PC-9 (cell line): ENCODE measurements around the gene TBX2. TPM values are rescaled to one million over a fixed set of nuclear protein-coding genes. Genes with fewer than 3 reads are reported as not detected.

Experiments used
- BruUV-seq: library from RNA; stranded (reverse); fragments of 400-500 nt; replicated peaks from 2 replicates; lab custom pipeline; 2021; lab: Mats Ljungman, UMichigan
- CTCF ChIA-PET: fragments of 300-600 bp; sonication (Branson Sonifier 250); formaldehyde crosslinking; loops from one replicate; lab custom pipeline; 2022; ENCODE audit warnings: antibody characterized with exemption; lab: Charles Lee
- POLR2A ChIA-PET: fragments of 300-600 bp; sonication (Branson Sonifier 250); formaldehyde crosslinking; loops from one replicate; lab custom pipeline; 2022; ENCODE audit warnings: antibody characterized with exemption; ENCODE audit not compliant: unreplicated experiment; lab: Charles Lee
- DNase-seq, 2 experiments: peaks; one replicate each; pipeline versions ENCODE4 v3.0.0 to v3.0.0-alpha.2; 2015 to 2022; ENCODE audit warnings: mixed read lengths in 1 of 2
- H2AFZ ChIP-seq: fragments of 200-600 bp; sonication (generic); 2 replicates; pipeline ENCODE4 v1.8.1; 2017; ENCODE audit warnings: antibody characterized with exemption
- H3F3A ChIP-seq: fragments of 200-600 bp; sonication (generic); 2 replicates; pipeline ENCODE4 v1.8.1; 2017; ENCODE audit warnings: antibody characterized with exemption, mild to moderate bottlenecking, low read depth; ENCODE audit not compliant: insufficient read depth
- H3K27ac ChIP-seq: fragments of 200-600 bp; sonication (generic); 2 replicates; pipeline ENCODE4 v1.6.1; 2016; ENCODE audit warnings: mixed run types
- H3K27me3 ChIP-seq: fragments of 200-600 bp; sonication (generic); 2 replicates; pipeline ENCODE4 v1.6.1; 2016; ENCODE audit warnings: low read depth, mixed run types; ENCODE audit not compliant: insufficient read depth
- H3K36me3 ChIP-seq: fragments of 200-600 bp; sonication (generic); 2 replicates; pipeline ENCODE4 v1.6.1; 2016; ENCODE audit warnings: low read depth, mixed run types
- H3K4me1 ChIP-seq: fragments of 200-600 bp; sonication (generic); replicated peaks from 2 replicates; pipeline ENCODE4 v1.6.1; 2016; ENCODE audit warnings: mixed run types; ENCODE audit not compliant: insufficient read depth
- H3K4me2 ChIP-seq: fragments of 200-600 bp; sonication (generic); 2 replicates; pipeline ENCODE4 v1.6.1; 2017; ENCODE audit warnings: mixed run types
- H3K4me3 ChIP-seq: fragments of 200-600 bp; sonication (generic); 2 replicates; pipeline ENCODE4 v1.6.1; 2016; ENCODE audit warnings: mixed run types
- H3K79me2 ChIP-seq: fragments of 200-600 bp; sonication (generic); 2 replicates; pipeline ENCODE4 v1.6.1; 2017; ENCODE audit warnings: low read depth, mixed run types
- H3K9me2 ChIP-seq: fragments of 200-600 bp; sonication (generic); 2 replicates; pipeline ENCODE4 v1.8.1; 2017; ENCODE audit warnings: mild to moderate bottlenecking; ENCODE audit not compliant: insufficient read depth
- H3K9me3 ChIP-seq: fragments of 200-600 bp; sonication (generic); 2 replicates; pipeline ENCODE4 v1.8.1; 2016; ENCODE audit warnings: low read depth; ENCODE audit not compliant: insufficient read depth
- H4K20me1 ChIP-seq: fragments of 200-600 bp; sonication (generic); 2 replicates; pipeline ENCODE4 v1.8.1; 2017; ENCODE audit not compliant: insufficient read depth
- CTCF ChIP-seq: fragments of 200-600 bp; sonication (generic); conservative IDR thresholded peaks from 2 replicates; pipeline ENCODE4 v1.6.1; 2017; ENCODE audit warnings: mixed run types, antibody characterized with exemption, mild to moderate bottlenecking, moderate library complexity
- EZH2 ChIP-seq: fragments of 200-600 bp; sonication (generic); IDR thresholded peaks from 2 replicates; pipeline ENCODE4 v1.8.0; 2017; ENCODE audit warnings: antibody characterized with exemption, low read depth
- intact Hi-C: fragments of 100-400 bp; cut with micrococcal nuclease; formaldehyde crosslinking; loops from one replicate; pipeline ENCODE4 v1.10.0; 2022; ENCODE audit not compliant: unreplicated experiment
- total RNA-seq: library from RNA; stranded (reverse); gene quantifications from 2 replicates; pipeline ENCODE4 v1.2.3, GENCODE V29; 2021

The TBX2 gene
- total RNA-seq, 1 experiment from 2014 or later, result 0.44 TPM

- Histone ChIP-seq H3K4me2 (no peak overlapping the region), H3K4me1 (0 out of 2 replicates have a peak, but pooled peaks cover under 1% of the 10 kb centered on the region), H2AFZ (no peak overlapping the region), H3K27ac (no peak overlapping the region), H3K79me2 (no peaks in the 10 kb centered on the region), H3K9me2 (no peaks in the 10 kb centered on the region), H3K9me3 (no peaks in the 10 kb centered on the region), H3F3A (no peaks in the 10 kb centered on the region), H3K4me3 (no peak overlapping the region), H4K20me1 (no peaks in the 10 kb centered on the region), H3K36me3 (no peaks in the 10 kb centered on the region), H3K27me3 (no peaks in the 10 kb centered on the region)
- CTCF ChIA-PET, result no interaction called here
- no peak for DNase-seq
- intact Hi-C loops, result no loop called here
- TF ChIP-seq CTCF (no peak), EZH2 (no peak)
- BruUV-seq, result no TSS peak
- POLR2A ChIA-PET, result no interaction called here
These were observed 7.6 kb downstream of the TBX2 start for GRCh38 chr17:61406971-61407911.

GRCh38 chr17:61408151-61409041, 8.8 kb downstream of the TBX2 start:
- intact Hi-C loops, result loop anchor here (1.0 kb wide), 1 partner anchor 688 kb away; no protein-coding TSS in a partner anchor
- Histone ChIP-seq H3K9me3 (no peaks in the 10 kb centered on the region), H3K4me1 (0 out of 2 replicates have a peak, but pooled peaks cover 6% of the 10 kb centered on the region), H3K27me3 (no peaks in the 10 kb centered on the region), H3K4me2 (0 out of 2 replicates have a peak overlapping the region, but pooled peaks have one; percentile 72), H3K27ac (no peak overlapping the region), H3K79me2 (no peaks in the 10 kb centered on the region), H3K36me3 (no peaks in the 10 kb centered on the region), H2AFZ (no peak overlapping the region), H3F3A (no peaks in the 10 kb centered on the region), H3K9me2 (no peaks in the 10 kb centered on the region), H3K4me3 (no peak overlapping the region; the same call in 1 of the 2 replicates), H4K20me1 (no peaks in the 10 kb centered on the region)
- TF ChIP-seq EZH2 (no peak), CTCF (no peak)
- no peak for DNase-seq
- ChIA-PET CTCF (interaction anchor here (0.6 kb wide), 1 partner anchor 1016 kb away, joined by 3 read pairs; the partner anchor contains the start of gene USP32), POLR2A (no interaction called here)
- BruUV-seq, result no TSS peak
